HepG2 (cell line): ENCODE data around the gene STRN3. TPM values are rescaled to one million over a fixed set of nuclear protein-coding genes. Genes with fewer than 3 reads are reported as not detected.

Experiments
- microRNA counts: library from miRNA; unstranded; fragments of <30 nt; microRNA quantifications from one replicate; lab custom pipeline; 2015
- microRNA-seq: library from miRNA; unstranded; fragments of <30 nt; microRNA quantifications from one replicate; pipeline ENCODE4, GENCODE V29; 2020
- polyA plus RNA-seq, 8 experiments: library from polyadenylated mRNA; depleted of rRNA in 3 of 8; stranded (reverse) in 7 of 8; unstranded in 1 of 8; fragments of >200 nt; fragmentation: Illumina TruSeq in 4 of 8; extraction: Trizol in 4 of 8; gene quantifications; 2 replicates each; pipeline versions ENCODE4 v1.2.1 to v1.2.3, GENCODE V29; 2011 to 2016; ENCODE audit warnings: low read depth in 4 of 8, missing spikeins in 1 of 8, mixed read lengths in 1 of 8; ENCODE audit not compliant: insufficient read depth in 1 of 8
- small RNA-seq, 3 experiments: library from RNA; depleted of rRNA; stranded (forward); fragments of <200 nt; gene quantifications; one replicate each; pipeline ENCODE3, GENCODE V24; 2012; ENCODE audit warnings: low read depth in 2 of 3, low replicate concordance in 1 of 3; ENCODE audit not compliant: insufficient read length in 3 of 3, insufficient read depth in 2 of 3
- total RNA-seq, 5 experiments: library from RNA; depleted of rRNA; stranded (reverse); fragments of >200 nt; fragmentation: Illumina TruSeq; extraction: Trizol; gene quantifications; 2 replicates each; pipeline ENCODE4 v1.2.3, GENCODE V29; 2016; ENCODE audit warnings: low read depth in 1 of 5

Gene STRN3
- total and polyA plus RNA-seq, 2 of the 13 experiments (the other 11 are each of a cell fraction or from before 2014, with no cell fraction given) = 49.4 to 123 TPM

MicroRNA genes within 50 kb of the gene (microRNA counts, 767-probe panel; counts per million panel counts)
- not detected for microRNA hsa-miR-624-3p (lab: Ali Mortazavi, UCI)

Small RNA genes lying within 50 kb of the gene (microRNA-seq; reads per million reads assigned to microRNA genes)
- 115 reads per million, percentile 75 among the genes with 10 or more reads in this experiment for gene MIR624

Small RNA genes lying within 50 kb of the gene (small RNA-seq; reads per million reads assigned to genes)
- gene HIGD1AP17 (0 reads per million in 3 experiments), gene MIR624 (2.5 to 535 (median 266) reads per million in 3 experiments)

Other genes starting within 250 kb of the STRN3 start
- gene COCH, start 151.8 kb downstream of the STRN3 start, total RNA-seq (2016; rRNA removed; fragmentation: Illumina TruSeq; extraction: Trizol) = 46.1 and 79.3 TPM in 2 replicates
- 67.6 and 78.2 TPM in 2 replicates for gene COCH, start 151.8 kb downstream of the STRN3 start, polyA plus RNA-seq (2011; rRNA removed)
- gene AP4S1, start 730 bp downstream of the STRN3 start, total RNA-seq (2016; rRNA removed; fragmentation: Illumina TruSeq; extraction: Trizol) = 21.1 and 22.4 TPM in 2 replicates
- gene AP4S1, start 730 bp downstream of the STRN3 start, polyA plus RNA-seq (2011; rRNA removed) = 3.9 and 4.2 TPM in 2 replicates
- gene HECTD1, start 181.4 kb upstream of the STRN3 start, total RNA-seq (2016; rRNA removed; fragmentation: Illumina TruSeq; extraction: Trizol) = 560 and 761 TPM in 2 replicates
- 251 and 312 TPM in 2 replicates for gene HECTD1, start 181.4 kb upstream of the STRN3 start, polyA plus RNA-seq (2011; rRNA removed)